ENCODE results near the gene LRRTM4.

Gene LRRTM4

GRCh38 chr2:77387324-77387723 lies 134.9 kb downstream of the LRRTM4 start:
- Histone ChIP-seq H3K4me2 (ENCODE audit: low read length) (no peak overlapping the region), H3K9me3 (ENCODE audit: insufficient read depth, low read length) (no peaks in the 10 kb centered on the region), H3K27ac (ENCODE audit: low read length) (no peak overlapping the region)

GRCh38 chr2:77372636-77373035 lies 149.5 kb downstream of the LRRTM4 start:
- no peaks in the 10 kb centered on the region for H3K79me2 ChIP-seq (ENCODE audit: low read length)

More at GRCh38 chr2:77387324-77387723, 134.9 kb downstream of the LRRTM4 start:
- Histone ChIP-seq H3K4me1 (ENCODE audit: low read length) (no peaks in the 10 kb centered on the region), H3K9ac (ENCODE audit: low read length) (no peak overlapping the region), H3K27me3 (ENCODE audit: low read depth, low read length) (no peaks in the 10 kb centered on the region), H2AFZ (ENCODE audit: low read depth, low read length) (no peak overlapping the region), H3K79me2 (ENCODE audit: low read length) (no peaks in the 10 kb centered on the region), H3K36me3 (replicated peaks; ENCODE audit: low read depth, low read length) (no peaks in the 10 kb centered on the region), H3K4me3 (ENCODE audit: low read length) (no peak overlapping the region), H4K20me1 (ENCODE audit: insufficient read depth, low read length) (no peaks in the 10 kb centered on the region)
- TF ChIP-seq EZH2phosphoT487 (IDR thresholded peaks at IDR 0.05; ENCODE audit: low read depth) (no peak), CTCF (IDR thresholded peaks at IDR 0.05; ENCODE audit: low read depth, low read length) (no peak)

GRCh38 chr2:77370511-77370910 lies 151.7 kb downstream of the LRRTM4 start:
- TF ChIP-seq CTCF (IDR thresholded peaks at IDR 0.05; ENCODE audit: low read depth, low read length) = no peak
- TF ChIP-seq EZH2phosphoT487 (IDR thresholded peaks at IDR 0.05; ENCODE audit: low read depth) = no peak
- H2AFZ ChIP-seq (ENCODE audit: low read depth, low read length) = no peak overlapping the region
- no peaks in the 10 kb centered on the region for H3K36me3 ChIP-seq (replicated peaks; ENCODE audit: low read depth, low read length)
- no peaks in the 10 kb centered on the region for H3K79me2 ChIP-seq (ENCODE audit: low read length)
- H4K20me1 ChIP-seq (ENCODE audit: insufficient read depth, low read length) = no peaks in the 10 kb centered on the region
- no peak overlapping the region for H3K4me2 ChIP-seq (ENCODE audit: low read length)
- no peaks in the 10 kb centered on the region for H3K27me3 ChIP-seq (ENCODE audit: low read depth, low read length)
- no peak overlapping the region for H3K4me3 ChIP-seq (ENCODE audit: low read length)
- H3K9me3 ChIP-seq (ENCODE audit: insufficient read depth, low read length) = no peaks in the 10 kb centered on the region
- peaks cover under 1% of the 10 kb centered on the region for H3K4me1 ChIP-seq (ENCODE audit: low read length)
- no peak overlapping the region for H3K27ac ChIP-seq (ENCODE audit: low read length)
- H3K9ac ChIP-seq (ENCODE audit: low read length) = no peak overlapping the region

More at GRCh38 chr2:77372636-77373035, 149.5 kb downstream of the LRRTM4 start:
- TF ChIP-seq CTCF (IDR thresholded peaks at IDR 0.05; ENCODE audit: low read depth, low read length) (no peak), EZH2phosphoT487 (IDR thresholded peaks at IDR 0.05; ENCODE audit: low read depth) (no peak)
- H2AFZ ChIP-seq (ENCODE audit: low read depth, low read length) = no peak overlapping the region
- H3K36me3 ChIP-seq (replicated peaks; ENCODE audit: low read depth, low read length) = no peaks in the 10 kb centered on the region
- no peak overlapping the region for H3K4me3 ChIP-seq (ENCODE audit: low read length)
- peaks cover 8% of the 10 kb centered on the region for H3K4me1 ChIP-seq (ENCODE audit: low read length)
- no peak overlapping the region for H3K9ac ChIP-seq (ENCODE audit: low read length)
- no peak overlapping the region for H3K27ac ChIP-seq (ENCODE audit: low read length)
- no peak overlapping the region for H3K4me2 ChIP-seq (ENCODE audit: low read length)
- no peaks in the 10 kb centered on the region for H3K27me3 ChIP-seq (ENCODE audit: low read depth, low read length)
- no peaks in the 10 kb centered on the region for H3K9me3 ChIP-seq (ENCODE audit: insufficient read depth, low read length)
- no peaks in the 10 kb centered on the region for H4K20me1 ChIP-seq (ENCODE audit: insufficient read depth, low read length)

GRCh38 chr2:77363277-77363676 lies 158.9 kb downstream of the LRRTM4 start:
- TF ChIP-seq EZH2phosphoT487 (IDR thresholded peaks at IDR 0.05; ENCODE audit: low read depth) (no peak), CTCF (IDR thresholded peaks at IDR 0.05; ENCODE audit: low read depth, low read length) (no peak)
- no peaks in the 10 kb centered on the region for H3K9me3 ChIP-seq (ENCODE audit: insufficient read depth, low read length)
- H3K4me2 ChIP-seq (ENCODE audit: low read length) = no peak overlapping the region
- no peaks in the 10 kb centered on the region for H3K4me1 ChIP-seq (ENCODE audit: low read length)
- H3K27ac ChIP-seq (ENCODE audit: low read length) = no peak overlapping the region
- no peaks in the 10 kb centered on the region for H4K20me1 ChIP-seq (ENCODE audit: insufficient read depth, low read length)
- H3K36me3 ChIP-seq (replicated peaks; ENCODE audit: low read depth, low read length) = no peaks in the 10 kb centered on the region
- no peak overlapping the region for H3K4me3 ChIP-seq (ENCODE audit: low read length)
- H3K79me2 ChIP-seq (ENCODE audit: low read length) = no peaks in the 10 kb centered on the region
- no peak overlapping the region for H3K9ac ChIP-seq (ENCODE audit: low read length)
- no peaks in the 10 kb centered on the region for H3K27me3 ChIP-seq (ENCODE audit: low read depth, low read length)
- H2AFZ ChIP-seq (ENCODE audit: low read depth, low read length) = no peak overlapping the region

All from OCI-LY3 (cell line).